ENCODE measurements around the gene PPP1R13B.
"Not testable (repeated sequence)": the region's sequence is repeated elsewhere in the genome, so short reads cannot be mapped to it uniquely, and the experiment has no call there.

The PPP1R13B gene

GRCh38 chr14:103891667-103892215 is 44.4 kb upstream of the PPP1R13B start:
- no peak for DNase-seq (ENCODE audit: low read depth)
- no peak for TF ChIP-seq CTCF (IDR thresholded peaks at IDR 0.05; ENCODE audit: control insufficient read depth, insufficient read depth, low read depth, low read length, missing control alignments)
- no peak overlapping the region for H3K4me3 ChIP-seq (ENCODE audit: control insufficient read depth, low read depth, low read length)

DNA sequence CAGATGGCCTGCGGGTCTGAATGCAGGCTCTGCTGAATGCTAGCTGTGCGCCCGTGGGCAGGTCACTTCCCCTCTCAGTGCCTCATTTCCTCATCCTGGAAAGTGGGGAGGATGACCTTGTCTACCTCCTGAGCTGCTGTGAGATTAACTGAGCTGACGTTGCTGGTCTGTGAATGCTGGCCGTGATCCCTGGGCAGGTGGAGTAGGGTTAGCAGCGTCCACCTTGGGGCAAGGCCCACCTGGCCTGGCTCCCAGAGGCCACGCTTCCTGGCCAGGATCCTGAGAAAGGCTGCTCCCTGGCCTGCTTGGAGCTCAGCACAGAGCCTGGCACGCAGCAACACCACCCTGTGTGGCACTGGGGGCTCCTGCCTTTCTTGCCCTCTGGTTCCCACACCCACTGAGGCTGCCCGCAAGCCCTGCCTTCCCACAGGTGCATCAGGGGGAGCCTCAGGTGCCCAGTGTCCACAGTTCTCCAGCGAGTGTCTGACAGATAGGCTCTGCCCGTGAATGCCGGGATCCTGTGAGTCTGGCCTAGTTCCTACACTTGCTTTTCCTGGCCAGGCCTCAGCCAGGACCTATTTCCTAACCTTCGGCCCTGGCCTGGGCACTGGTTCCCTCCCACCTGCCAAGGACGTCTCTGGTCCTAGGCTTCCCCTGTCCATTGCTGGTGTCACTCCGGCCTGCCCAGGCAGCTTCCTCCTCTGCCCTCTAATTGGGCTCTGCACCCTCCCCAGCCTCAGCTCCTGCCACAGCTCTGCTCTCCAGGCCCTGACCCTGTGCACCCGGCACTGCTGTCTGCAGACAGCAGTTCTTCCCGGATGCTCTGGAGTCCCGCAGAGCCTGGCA is 43.7 kb upstream of the PPP1R13B start:
- H3K4me3 ChIP-seq (ENCODE audit: control insufficient read depth, low read depth, low read length): no peak overlapping the region
- TF ChIP-seq CTCF (IDR thresholded peaks at IDR 0.05; ENCODE audit: control insufficient read depth, insufficient read depth, low read depth, low read length, missing control alignments): no peak
- no peak for DNase-seq (ENCODE audit: low read depth)

GRCh38 chr14:103890052-103890371 is 42.6 kb upstream of the PPP1R13B start:
- H3K4me3 ChIP-seq (ENCODE audit: control insufficient read depth, low read depth, low read length): no peak overlapping the region
- TF ChIP-seq CTCF (IDR thresholded peaks at IDR 0.05; ENCODE audit: control insufficient read depth, insufficient read depth, low read depth, low read length, missing control alignments): no peak
- no peak for DNase-seq (ENCODE audit: low read depth)

DNA sequence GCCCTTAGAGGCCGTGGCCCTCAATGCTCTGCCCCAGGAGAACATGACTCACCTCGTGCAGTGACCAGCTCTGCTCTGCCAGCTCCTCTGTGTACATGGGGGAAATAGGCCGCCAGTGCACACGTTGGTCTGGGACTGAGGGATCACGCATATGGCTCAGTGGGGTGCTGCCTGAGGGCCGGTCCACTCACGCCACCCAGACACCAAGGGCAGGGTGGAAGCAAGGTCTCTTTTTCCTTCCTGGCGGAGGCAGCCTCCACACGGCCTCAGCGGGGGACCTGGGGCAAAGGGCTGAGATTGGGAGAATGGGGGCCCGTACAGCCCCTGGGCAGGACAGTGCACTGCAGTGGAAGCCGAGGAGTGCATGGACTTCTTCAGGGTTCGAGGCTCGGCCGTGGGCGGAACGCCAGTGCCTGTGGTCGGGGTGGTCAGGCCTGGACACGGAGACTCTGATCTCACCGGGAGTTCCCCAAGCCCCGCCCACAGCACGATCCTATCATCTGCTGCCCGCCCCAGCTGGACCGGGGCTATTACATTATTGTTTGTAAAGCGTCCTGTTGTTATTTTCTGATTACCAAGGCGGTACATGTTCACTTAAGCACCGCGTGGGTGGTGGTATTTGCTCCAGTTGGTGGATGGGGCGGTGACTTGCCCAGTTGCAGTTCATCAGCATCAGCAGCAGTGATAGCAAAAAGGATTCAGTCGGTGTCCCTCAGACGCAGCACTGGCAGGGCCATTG is 42.1 kb upstream of the PPP1R13B start:
- no peak for DNase-seq (ENCODE audit: low read depth)
- H3K4me3 ChIP-seq (ENCODE audit: control insufficient read depth, low read depth, low read length): no peak overlapping the region
- no peak for TF ChIP-seq CTCF (IDR thresholded peaks at IDR 0.05; ENCODE audit: control insufficient read depth, insufficient read depth, low read depth, low read length, missing control alignments)

DNA sequence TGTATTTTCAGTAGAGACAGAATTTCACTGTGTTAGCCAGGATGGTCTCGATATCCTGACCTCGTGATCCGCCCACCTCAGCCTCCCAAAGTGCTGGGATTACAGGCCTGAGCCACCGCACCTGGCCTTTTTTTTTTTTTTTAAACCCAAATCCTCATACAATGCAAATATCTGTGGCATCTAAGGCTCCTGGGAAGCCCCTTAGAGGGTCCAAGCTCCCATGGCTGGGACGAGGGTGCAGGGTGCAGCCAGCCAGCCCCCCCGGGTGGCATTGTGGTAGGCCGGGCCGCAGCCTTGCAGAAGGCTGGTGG is 41.6 kb upstream of the PPP1R13B start:
- not testable (repeated sequence) for H3K4me3 ChIP-seq (ENCODE audit: control insufficient read depth, low read depth, low read length)

DNA sequence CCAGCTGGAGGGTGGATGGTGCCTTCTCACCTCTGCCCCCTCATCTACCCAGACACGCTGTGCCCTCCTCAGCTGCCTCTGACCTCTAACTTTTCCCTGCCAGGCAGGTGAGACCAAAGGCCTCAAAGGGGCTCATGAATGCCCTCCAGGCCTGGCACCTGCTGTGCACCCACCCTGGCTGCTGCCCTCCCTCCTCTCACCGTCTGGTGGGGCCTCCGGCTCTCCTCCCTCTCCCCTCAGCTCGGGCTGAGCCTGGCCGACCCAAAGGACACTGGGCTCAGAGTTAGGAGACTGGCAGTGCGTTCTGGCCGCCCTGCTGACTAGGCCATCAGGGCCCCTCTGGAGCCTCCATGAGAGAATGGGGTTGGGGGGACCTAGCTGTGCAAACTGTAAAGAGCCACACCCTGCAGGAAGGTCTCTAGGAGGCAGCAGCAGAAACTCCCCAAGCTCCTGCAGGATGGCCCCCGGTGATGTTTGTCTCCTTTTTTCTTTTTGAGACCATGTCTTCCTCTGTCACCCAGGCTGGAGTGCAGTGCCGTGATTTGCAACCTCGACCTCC is 40.3 kb upstream of the PPP1R13B start:
- TF ChIP-seq CTCF (IDR thresholded peaks at IDR 0.05; ENCODE audit: control insufficient read depth, insufficient read depth, low read depth, low read length, missing control alignments): no peak
- no peak for DNase-seq (ENCODE audit: low read depth)
- H3K4me3 ChIP-seq (ENCODE audit: control insufficient read depth, low read depth, low read length): no peak overlapping the region

More for the DNA sequence above, 41.6 kb upstream of the PPP1R13B start:
- DNase-seq (ENCODE audit: low read depth): not testable (repeated sequence)

GRCh38 chr14:103887170-103887501 is 39.8 kb upstream of the PPP1R13B start:
- no peak for DNase-seq (ENCODE audit: low read depth)
- no peak overlapping the region for H3K4me3 ChIP-seq (ENCODE audit: control insufficient read depth, low read depth, low read length)
- no peak for TF ChIP-seq CTCF (IDR thresholded peaks at IDR 0.05; ENCODE audit: control insufficient read depth, insufficient read depth, low read depth, low read length, missing control alignments)
